Fibroblast of mammary gland (primary cell): ENCODE results near the gene PBX2.

ENCODE experiments used
- DNase-seq: peaks from one replicate; pipeline ENCODE4 v3.0.0-alpha.2; 2010; ENCODE audit warnings: low read depth
- H3K4me3 ChIP-seq: 2 replicates; pipeline ENCODE4 v1.5.1; 2011; ENCODE audit warnings: low read depth, mild to moderate bottlenecking, low read length, moderate library complexity; ENCODE audit not compliant: control insufficient read depth
- TF ChIP-seq, protein P1 (sequence below): conservative IDR thresholded peaks from 2 replicates; pipeline ENCODE4 v1.5.1; 2011; ENCODE audit warnings: low read depth, low read length, inconsistent platforms; ENCODE audit not compliant: control insufficient read depth, insufficient read depth

Gene PBX2, protein sequence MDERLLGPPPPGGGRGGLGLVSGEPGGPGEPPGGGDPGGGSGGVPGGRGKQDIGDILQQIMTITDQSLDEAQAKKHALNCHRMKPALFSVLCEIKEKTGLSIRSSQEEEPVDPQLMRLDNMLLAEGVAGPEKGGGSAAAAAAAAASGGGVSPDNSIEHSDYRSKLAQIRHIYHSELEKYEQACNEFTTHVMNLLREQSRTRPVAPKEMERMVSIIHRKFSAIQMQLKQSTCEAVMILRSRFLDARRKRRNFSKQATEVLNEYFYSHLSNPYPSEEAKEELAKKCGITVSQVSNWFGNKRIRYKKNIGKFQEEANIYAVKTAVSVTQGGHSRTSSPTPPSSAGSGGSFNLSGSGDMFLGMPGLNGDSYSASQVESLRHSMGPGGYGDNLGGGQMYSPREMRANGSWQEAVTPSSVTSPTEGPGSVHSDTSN

DNA sequence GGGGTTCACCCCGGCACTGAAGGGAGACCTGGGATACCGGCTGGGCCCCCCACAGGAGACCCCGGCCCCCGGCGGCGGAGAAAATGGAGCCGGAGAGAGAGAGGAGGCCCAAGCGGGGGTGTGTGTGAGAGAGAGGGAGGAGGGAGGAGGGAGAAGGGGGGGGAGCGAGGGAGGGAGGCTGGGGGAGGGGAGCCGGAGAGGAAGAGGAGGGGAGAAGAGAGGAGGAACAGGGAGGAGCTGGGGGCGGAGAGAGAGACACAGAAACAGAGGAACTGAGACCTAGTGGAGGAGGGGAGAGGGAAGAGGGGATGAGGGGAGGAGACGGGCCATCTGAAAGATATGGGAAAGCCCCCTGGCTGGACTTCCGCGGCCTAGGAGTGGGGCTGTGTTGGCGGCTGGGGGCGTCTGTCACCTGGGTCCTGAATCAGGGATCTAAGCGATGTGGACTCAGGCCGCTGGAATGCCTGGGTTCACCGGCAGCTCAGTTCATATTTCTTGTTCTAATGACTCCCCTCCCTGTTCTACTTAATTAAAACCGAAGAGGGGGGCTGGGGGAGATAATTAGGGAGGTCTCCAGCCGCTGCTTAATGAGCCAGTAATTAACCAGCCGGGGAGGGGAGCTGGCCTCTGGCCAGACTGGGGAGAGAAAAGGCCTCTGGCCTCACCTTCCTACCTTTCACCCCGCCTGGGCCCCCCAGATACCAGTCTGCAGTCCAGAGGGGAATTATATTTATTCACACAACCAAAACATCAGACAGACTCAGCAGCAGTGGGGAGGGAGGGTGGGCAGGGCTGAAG lies at the start of gene PBX2:
PBX2 (minus strand) TSS at position 149 of the 798 bp plus-strand sequence. CDS start 287 bp downstream, outside the sequence.
- peak within 1 kb of the TSS; percentile 70 for H3K4me3 ChIP-seq
- DNase-seq, result peak; percentile 85
- TF ChIP-seq, protein P1, sequence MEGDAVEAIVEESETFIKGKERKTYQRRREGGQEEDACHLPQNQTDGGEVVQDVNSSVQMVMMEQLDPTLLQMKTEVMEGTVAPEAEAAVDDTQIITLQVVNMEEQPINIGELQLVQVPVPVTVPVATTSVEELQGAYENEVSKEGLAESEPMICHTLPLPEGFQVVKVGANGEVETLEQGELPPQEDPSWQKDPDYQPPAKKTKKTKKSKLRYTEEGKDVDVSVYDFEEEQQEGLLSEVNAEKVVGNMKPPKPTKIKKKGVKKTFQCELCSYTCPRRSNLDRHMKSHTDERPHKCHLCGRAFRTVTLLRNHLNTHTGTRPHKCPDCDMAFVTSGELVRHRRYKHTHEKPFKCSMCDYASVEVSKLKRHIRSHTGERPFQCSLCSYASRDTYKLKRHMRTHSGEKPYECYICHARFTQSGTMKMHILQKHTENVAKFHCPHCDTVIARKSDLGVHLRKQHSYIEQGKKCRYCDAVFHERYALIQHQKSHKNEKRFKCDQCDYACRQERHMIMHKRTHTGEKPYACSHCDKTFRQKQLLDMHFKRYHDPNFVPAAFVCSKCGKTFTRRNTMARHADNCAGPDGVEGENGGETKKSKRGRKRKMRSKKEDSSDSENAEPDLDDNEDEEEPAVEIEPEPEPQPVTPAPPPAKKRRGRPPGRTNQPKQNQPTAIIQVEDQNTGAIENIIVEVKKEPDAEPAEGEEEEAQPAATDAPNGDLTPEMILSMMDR, result no peak

DNA sequence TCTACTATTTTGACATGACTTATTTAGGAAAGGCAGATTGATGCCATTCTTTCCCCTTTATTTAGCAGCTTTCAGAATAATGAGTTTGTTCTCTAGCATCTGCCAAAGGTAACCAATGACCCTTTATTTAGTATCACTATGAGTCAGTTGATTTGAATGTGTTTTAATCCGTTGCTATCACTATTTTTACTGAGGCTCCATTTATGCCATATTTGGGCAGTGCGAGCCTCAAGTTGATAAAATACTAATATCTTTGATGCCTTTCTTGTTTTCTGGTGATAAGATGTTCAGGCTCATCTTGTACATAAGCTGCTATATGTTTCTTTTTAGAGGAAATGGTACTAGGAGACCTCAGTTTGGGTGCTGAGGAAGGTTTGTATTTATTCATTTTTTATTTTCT lies 49.5 kb upstream of the PBX2 start:
- H3K4me3 ChIP-seq, result no peak overlapping the region
- TF ChIP-seq, protein P1, result no peak
- DNase-seq, result no peak

DNA sequence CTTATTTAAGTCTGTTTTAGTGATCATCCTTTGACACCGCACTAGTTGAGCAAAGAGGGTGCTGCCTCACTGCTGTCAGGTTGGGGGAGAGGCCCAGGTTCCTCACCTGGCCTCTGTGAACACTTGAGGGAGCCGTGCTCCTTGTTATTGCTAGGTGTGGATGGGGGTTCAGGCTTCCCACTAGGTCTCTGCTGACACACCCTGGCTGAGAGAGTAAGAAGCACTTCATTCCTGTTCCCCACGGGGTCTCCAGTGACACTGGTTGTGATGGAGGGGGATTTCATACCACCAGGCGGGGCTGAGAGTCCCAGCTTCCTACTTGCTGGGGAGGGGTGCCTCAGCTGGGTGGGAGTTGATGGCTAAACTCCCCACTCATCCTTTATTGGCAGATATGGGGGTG lies 44.9 kb upstream of the PBX2 start:
- DNase-seq, result no peak
- no peak overlapping the region for H3K4me3 ChIP-seq
- TF ChIP-seq, protein P1, result no peak

DNA sequence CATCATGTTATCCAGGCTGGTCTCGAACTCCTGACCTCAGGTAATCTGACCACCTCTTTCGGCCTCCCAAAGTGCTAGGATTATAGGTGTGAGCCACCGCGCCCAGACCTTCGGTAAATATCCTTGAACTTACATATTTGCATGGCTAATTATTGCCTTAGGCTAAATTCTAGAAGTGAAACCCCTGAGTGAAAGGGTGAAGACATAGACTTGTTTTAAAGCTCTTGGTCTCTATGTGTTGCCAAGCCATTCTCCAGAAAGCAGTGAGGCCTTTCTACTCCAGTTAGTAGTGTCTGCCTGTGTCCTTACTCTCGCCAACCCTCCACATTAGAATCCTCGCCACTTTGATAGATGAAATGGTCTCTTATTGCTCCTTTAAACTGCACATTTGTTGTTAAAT lies 36.4 kb upstream of the PBX2 start:
- no peak overlapping the region for H3K4me3 ChIP-seq
- TF ChIP-seq, protein P1, result no peak
- DNase-seq, result no peak

DNA sequence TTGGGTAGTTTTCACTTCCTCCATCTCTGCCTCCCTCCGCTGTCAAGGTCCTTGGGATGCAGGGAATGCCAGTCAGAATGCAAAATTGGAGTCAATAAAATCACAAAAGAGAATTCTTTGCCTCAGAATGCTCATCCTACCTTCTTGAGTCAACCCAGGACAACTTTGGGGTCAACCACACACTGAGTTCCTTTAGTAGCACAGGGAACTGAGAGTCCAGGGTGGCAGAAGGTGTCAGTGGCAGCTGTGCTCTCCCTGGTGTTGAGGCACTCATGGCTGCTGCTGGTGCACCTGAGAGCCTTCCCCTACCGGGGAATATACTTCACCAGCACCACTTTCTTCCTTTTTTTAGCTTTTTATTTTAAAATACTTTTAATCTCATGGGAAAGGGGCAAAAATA lies 34.7 kb upstream of the PBX2 start:
- H3K4me3 ChIP-seq, result no peak overlapping the region
- TF ChIP-seq, protein P1, result no peak
- DNase-seq, result no peak

DNA sequence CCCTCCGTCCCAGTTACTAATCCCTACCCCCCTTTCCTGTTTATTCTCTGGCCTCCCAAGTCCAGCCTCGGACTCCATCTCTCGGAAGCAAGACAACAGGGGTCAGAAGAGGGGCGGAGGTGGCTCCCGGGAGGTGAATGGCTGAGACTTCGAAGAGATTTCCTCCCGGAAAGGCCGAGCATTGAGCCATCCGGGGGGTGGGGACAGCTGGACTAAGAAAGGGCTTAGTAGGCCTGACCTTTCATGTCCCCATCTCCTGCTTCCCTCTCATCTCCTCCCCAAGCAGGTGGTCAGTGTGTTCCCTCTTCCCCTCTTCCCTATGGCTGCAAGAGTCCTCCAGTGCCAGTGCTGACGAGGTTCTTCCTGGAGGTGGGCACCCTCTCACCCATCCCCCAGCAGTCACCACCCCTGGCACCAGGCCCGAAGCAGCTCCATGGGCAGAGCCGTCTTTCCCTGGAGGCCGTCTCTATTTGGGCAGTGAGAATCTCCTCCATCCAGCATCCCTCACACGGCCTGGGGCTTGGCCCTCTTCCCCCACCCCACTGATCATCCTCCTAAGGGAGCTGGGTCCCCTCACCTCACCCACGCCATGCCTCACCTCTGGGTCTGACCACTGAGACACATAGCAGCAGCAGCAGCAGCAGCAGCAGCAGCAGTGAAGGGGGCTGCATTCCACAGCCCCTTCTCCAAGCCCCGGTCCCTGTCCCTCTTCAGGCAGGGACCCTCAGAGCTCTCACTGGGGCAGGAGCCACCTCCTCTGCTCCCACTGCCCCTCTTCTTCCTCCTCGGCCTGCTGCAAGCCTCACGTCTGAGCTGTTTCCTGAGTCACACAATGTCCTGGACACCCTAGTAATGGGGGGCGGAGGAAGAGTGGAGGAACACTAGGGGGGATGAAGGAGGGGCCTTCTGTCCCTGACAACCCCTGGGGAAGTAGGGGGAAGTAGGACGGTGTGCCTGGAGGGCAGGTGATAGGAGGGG lies 33.5 kb upstream of the PBX2 start, which contains the start of gene NOTCH4:
NOTCH4 (minus strand) TSS at position 810 of the 978 bp plus-strand sequence; CDS start at position 671, 139 bp downstream.
- TF ChIP-seq, protein P1, result no peak
- H3K4me3 ChIP-seq, result no peak within 1 kb of the TSS
- no peak for DNase-seq
